Measurements from ENCODE around the gene LRP8.
A peak's percentile ranks its signal among the peaks of the same experiment; 100 is the strongest.

LRP8 gene

GRCh38 chr1:53256511-53257453, 71.1 kb downstream of the LRP8 start:
- no peak for DNase-seq

- no peak for DNase-seq
Measured at GRCh38 chr1:53255031-53255430, 72.8 kb downstream of the LRP8 start.

- DNase-seq, result no peak
Measured at GRCh38 chr1:53254011-53254640, 73.7 kb downstream of the LRP8 start.

GRCh38 chr1:53250325-53250724, 77.5 kb downstream of the LRP8 start:
- no peak for DNase-seq

GRCh38 chr1:53249706-53250105, 78.2 kb downstream of the LRP8 start:
- no peak for DNase-seq

- no peak for DNase-seq
Measured at GRCh38 chr1:53246261-53247134, 81.4 kb downstream of the LRP8 start.

- no peak for DNase-seq
Measured at GRCh38 chr1:53244141-53244540, 83.7 kb downstream of the LRP8 start.

GRCh38 chr1:53242381-53242780, 85.5 kb downstream of the LRP8 start:
- DNase-seq, result no peak

- DNase-seq, result no peak
Measured at GRCh38 chr1:53241828-53242227, 86.0 kb downstream of the LRP8 start.

GRCh38 chr1:53238197-53239155, 89.4 kb downstream of the LRP8 start, which contains the start of gene MAGOH:
Gene MAGOH, minus strand, starts transcription at chr1:53238518. Its CDS starts 70 bp downstream, at chr1:53238448.
- DNase-seq, result peak; percentile 98

- no peak for DNase-seq
Measured at GRCh38 chr1:53237638-53238037, 90.2 kb downstream of the LRP8 start.

- no peak for DNase-seq
Measured at GRCh38 chr1:53220962-53221286, 106.9 kb downstream of the LRP8 start.

GRCh38 chr1:53220171-53220961, 107.5 kb downstream of the LRP8 start, which contains the start of gene CZIB:
Gene CZIB, minus strand, starts transcription at chr1:53220634. Its CDS starts 59 bp downstream, at chr1:53220575.
- DNase-seq, result peak; percentile 97

- DNase-seq, result no peak
Measured at GRCh38 chr1:53219711-53220110, 108.2 kb downstream of the LRP8 start.

- DNase-seq, result no peak
Measured at GRCh38 chr1:53218201-53218600, 109.7 kb downstream of the LRP8 start.

- DNase-seq, result no peak
Measured at GRCh38 chr1:53214376-53214940, 113.4 kb downstream of the LRP8 start.

- DNase-seq, result no peak
Measured at GRCh38 chr1:53210954-53211353, 116.9 kb downstream of the LRP8 start.

GRCh38 chr1:53210352-53210751, 117.5 kb downstream of the LRP8 start:
- DNase-seq, result no peak

- no peak for DNase-seq
Measured at GRCh38 chr1:53207726-53208125, 120.1 kb downstream of the LRP8 start.

- no peak for DNase-seq
Measured at GRCh38 chr1:53206735-53207379, 121.0 kb downstream of the LRP8 start.
